Rectal smooth muscle tissue (tissue), 1 donor: Measurements from ENCODE around the gene SPRR2A.
"Not testable (repeated sequence)": the region's sequence is repeated elsewhere in the genome, so short reads cannot be mapped to it uniquely, and the experiment has no call there.

Experiments used
- H3K27ac ChIP-seq: one replicate; pipeline ENCODE4 v1.7.0; 2013; ENCODE audit warnings: low read depth, low read length, inconsistent platforms
- H3K27me3 ChIP-seq: one replicate; pipeline ENCODE4 v1.7.0; 2013; ENCODE audit warnings: low read length; ENCODE audit not compliant: control insufficient read depth, insufficient read depth
- H3K36me3 ChIP-seq: one replicate; pipeline ENCODE4 v1.7.0; 2013; ENCODE audit warnings: low read length; ENCODE audit not compliant: control insufficient read depth, insufficient read depth
- H3K4me1 ChIP-seq: one replicate; pipeline ENCODE4 v1.7.0; 2013; ENCODE audit warnings: low read length; ENCODE audit not compliant: control insufficient read depth, insufficient read depth
- H3K4me3 ChIP-seq: one replicate; pipeline ENCODE4 v1.7.0; 2013; ENCODE audit warnings: low read length
- H3K9ac ChIP-seq: one replicate; pipeline ENCODE4 v1.7.0; 2013; ENCODE audit warnings: low read length

SPRR2A gene

GRCh38 chr1:153056111-153056510 is 1.2 kb downstream of the SPRR2A start:
- H3K4me1 ChIP-seq, H3K36me3 ChIP-seq, H3K9ac ChIP-seq, H3K4me3 ChIP-seq, H3K27me3 ChIP-seq, H3K27ac ChIP-seq: not testable (repeated sequence)

- no peak overlapping the region for H3K9ac ChIP-seq
- H3K4me1 ChIP-seq, result no peaks in the 10 kb centered on the region
- H3K27ac ChIP-seq, result no peak overlapping the region
- no peak overlapping the region for H3K4me3 ChIP-seq
- no peaks in the 10 kb centered on the region for H3K27me3 ChIP-seq
- no peaks in the 10 kb centered on the region for H3K36me3 ChIP-seq
Measured at GRCh38 chr1:153049211-153049610, 8.1 kb downstream of the SPRR2A start.

GRCh38 chr1:153040950-153041631 is 16.2 kb downstream of the SPRR2A start, which contains the start of gene SPRR2D:
SPRR2D (minus strand) TSS chr1:153041120; CDS start chr1:153040346, 774 bp downstream.
- Histone ChIP-seq H3K36me3 (no peaks in the 10 kb centered on the region), H3K4me3 (no peak within 1 kb of the TSS), H3K27me3 (no peaks in the 10 kb centered on the region), H3K9ac (no peak within 1 kb of the TSS), H3K4me1 (no peaks in the 10 kb centered on the region), H3K27ac (no peak within 1 kb of the TSS)

GRCh38 chr1:153035211-153035610 is 22.1 kb downstream of the SPRR2A start:
- Histone ChIP-seq H3K27me3 (no peaks in the 10 kb centered on the region), H3K4me3 (no peak overlapping the region), H3K36me3 (no peaks in the 10 kb centered on the region), H3K4me1 (no peaks in the 10 kb centered on the region), H3K9ac (no peak overlapping the region), H3K27ac (no peak overlapping the region)

GRCh38 chr1:153032677-153033308 is 24.5 kb downstream of the SPRR2A start:
- no peaks in the 10 kb centered on the region for H3K4me1 ChIP-seq
- no peak overlapping the region for H3K4me3 ChIP-seq
- no peak overlapping the region for H3K9ac ChIP-seq
- H3K27me3 ChIP-seq, result no peaks in the 10 kb centered on the region
- no peak overlapping the region for H3K27ac ChIP-seq
- H3K36me3 ChIP-seq, result no peaks in the 10 kb centered on the region

GRCh38 chr1:153032073-153032472 is 25.2 kb downstream of the SPRR2A start:
- Histone ChIP-seq H3K27ac (no peak overlapping the region), H3K27me3 (no peaks in the 10 kb centered on the region), H3K36me3 (no peaks in the 10 kb centered on the region), H3K4me1 (no peaks in the 10 kb centered on the region), H3K4me3 (no peak overlapping the region), H3K9ac (no peak overlapping the region)

GRCh38 chr1:153030895-153031294 is 26.4 kb downstream of the SPRR2A start, which contains the start of gene SPRR1B:
SPRR1B (plus strand) TSS chr1:153031203; CDS start chr1:153032346, 1,143 bp downstream.
- Histone ChIP-seq H3K9ac (no peak within 1 kb of the TSS), H3K27me3 (no peaks in the 10 kb centered on the region), H3K4me3 (no peak within 1 kb of the TSS), H3K4me1 (no peaks in the 10 kb centered on the region), H3K36me3 (no peaks in the 10 kb centered on the region), H3K27ac (no peak within 1 kb of the TSS)

GRCh38 chr1:153028766-153029165 is 28.5 kb downstream of the SPRR2A start:
- no peaks in the 10 kb centered on the region for H3K27me3 ChIP-seq
- H3K36me3 ChIP-seq, result no peaks in the 10 kb centered on the region
- H3K4me1 ChIP-seq, result no peaks in the 10 kb centered on the region
- H3K9ac ChIP-seq, result no peak overlapping the region
- no peak overlapping the region for H3K27ac ChIP-seq
- H3K4me3 ChIP-seq, result no peak overlapping the region

GRCh38 chr1:153025797-153026196 is 31.5 kb downstream of the SPRR2A start:
- Histone ChIP-seq H3K9ac (no peak overlapping the region), H3K4me1 (no peaks in the 10 kb centered on the region), H3K27ac (no peak overlapping the region), H3K4me3 (no peak overlapping the region), H3K27me3 (no peaks in the 10 kb centered on the region), H3K36me3 (no peaks in the 10 kb centered on the region)

GRCh38 chr1:153024413-153024812 is 32.9 kb downstream of the SPRR2A start:
- Histone ChIP-seq H3K9ac (no peak overlapping the region), H3K4me1 (no peaks in the 10 kb centered on the region), H3K27ac (no peak overlapping the region), H3K4me3 (no peak overlapping the region), H3K36me3 (no peaks in the 10 kb centered on the region), H3K27me3 (no peaks in the 10 kb centered on the region)

- H3K27me3 ChIP-seq, result no peaks in the 10 kb centered on the region
- no peaks in the 10 kb centered on the region for H3K36me3 ChIP-seq
- H3K27ac ChIP-seq, result no peak overlapping the region
- H3K4me3 ChIP-seq, result no peak overlapping the region
- H3K9ac ChIP-seq, result no peak overlapping the region
- H3K4me1 ChIP-seq, result no peaks in the 10 kb centered on the region
Measured at GRCh38 chr1:153023109-153023508, 34.2 kb downstream of the SPRR2A start.

GRCh38 chr1:153022340-153022739 is 35.0 kb downstream of the SPRR2A start:
- H3K4me3 ChIP-seq, H3K4me1 ChIP-seq, H3K36me3 ChIP-seq, H3K27ac ChIP-seq, H3K9ac ChIP-seq, H3K27me3 ChIP-seq: not testable (repeated sequence)

GRCh38 chr1:153021829-153022228 is 35.5 kb downstream of the SPRR2A start:
- H3K36me3 ChIP-seq, H3K27me3 ChIP-seq, H3K9ac ChIP-seq, H3K27ac ChIP-seq, H3K4me3 ChIP-seq, H3K4me1 ChIP-seq: not testable (repeated sequence)
